Measurements from ENCODE around the gene KRT78. TPM values are rescaled to one million over a fixed set of nuclear protein-coding genes. Genes with fewer than 3 reads are reported as not detected.

The KRT78 gene
- total RNA-seq, 2 experiments from 2014 or later, result not detected

DNA sequence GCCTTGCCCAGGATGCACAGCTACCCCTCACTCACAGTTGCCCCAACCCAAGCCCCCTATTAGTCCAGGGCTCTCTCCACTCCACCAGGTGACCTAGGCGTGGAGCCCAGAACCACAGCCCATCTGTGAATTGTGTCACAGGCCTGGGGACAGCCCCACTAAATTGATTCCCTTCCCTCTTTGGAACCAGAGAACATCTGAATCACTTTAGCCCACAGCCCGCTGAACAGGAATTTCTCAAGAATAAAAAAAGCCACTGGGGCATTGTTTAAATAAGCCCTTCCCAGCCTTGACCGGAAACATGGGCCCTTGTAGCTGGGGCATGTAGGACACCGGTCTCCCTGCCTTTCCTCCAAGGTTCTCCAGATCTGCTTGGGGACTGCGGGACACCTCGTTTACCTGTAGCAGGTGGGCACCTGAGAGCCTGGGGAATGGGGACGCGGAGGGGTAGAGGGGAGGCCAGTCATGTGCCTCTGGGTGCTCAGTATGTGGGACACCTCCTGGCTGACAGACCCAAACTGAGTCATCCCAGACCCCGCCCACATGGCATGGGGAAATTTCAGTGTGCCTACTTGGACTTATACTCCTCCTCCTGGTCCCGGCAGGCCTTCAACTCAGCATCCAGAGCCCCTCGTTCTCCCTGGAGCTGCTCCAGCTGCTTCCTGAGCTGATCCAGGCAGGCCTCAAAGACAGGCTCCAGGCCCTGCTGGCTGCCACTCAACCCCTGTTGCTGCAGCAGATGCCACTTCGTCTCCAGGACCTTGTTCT is 1.3 kb downstream of the KRT78 start:
- Mint-ChIP-seq H3K27ac (no peak overlapping the region), H3K9me3 (no peaks in the 10 kb centered on the region)
- CTCF ChIA-PET, result interaction anchor here (0.7 kb wide), 1 partner anchor 264 kb away, joined by 3 read pairs; no protein-coding TSS in a partner anchor

DNA sequence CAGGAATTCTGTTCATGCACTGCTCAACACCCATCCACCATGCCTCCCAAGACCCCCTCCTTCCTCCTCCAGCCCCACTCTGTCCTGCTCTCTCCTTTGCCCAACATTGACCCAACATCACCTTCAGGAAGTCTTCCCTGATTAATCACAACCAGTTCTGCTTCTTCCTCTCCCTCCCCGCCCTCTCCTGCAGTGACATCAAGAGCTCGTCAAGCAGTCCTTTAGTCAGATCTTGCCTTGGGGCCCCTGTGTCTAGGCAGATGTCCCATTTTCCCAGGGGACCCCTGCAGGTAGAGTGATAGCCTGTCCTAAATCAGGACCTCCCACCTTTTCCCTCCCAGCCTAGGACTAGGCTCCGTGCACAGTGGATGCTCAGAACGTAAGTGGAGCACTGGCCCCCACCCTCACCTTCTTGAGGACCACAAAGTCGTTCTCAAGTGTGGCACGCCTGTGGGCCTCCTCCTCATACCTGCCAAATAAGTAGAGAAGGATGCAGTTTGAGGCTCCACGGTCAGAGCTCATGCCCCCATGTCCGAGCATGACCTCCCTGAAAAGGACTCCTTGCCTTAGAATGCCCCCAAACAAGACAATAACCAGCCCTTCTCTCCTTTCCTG is 2.3 kb downstream of the KRT78 start:
- no peaks in the 10 kb centered on the region for H3K9me3 Mint-ChIP-seq
- DNase-seq, result no peak
- no peak overlapping the region for H3K4me3 Mint-ChIP-seq
- no peak overlapping the region for H3K27ac Mint-ChIP-seq
- H3K36me3 Mint-ChIP-seq (ENCODE audit: low read depth), result no peaks in the 10 kb centered on the region
- intact Hi-C loops (cut with micrococcal nuclease), result no loop called here
- no peaks in the 10 kb centered on the region for H3K27me3 Mint-ChIP-seq (ENCODE audit: low read depth)
- CTCF ChIA-PET, result no interaction called here
- no peaks in the 10 kb centered on the region for H3K4me1 Mint-ChIP-seq (ENCODE audit: low read depth)

More for the DNA sequence above, 1.3 kb downstream of the KRT78 start:
- no peak overlapping the region for H3K4me3 Mint-ChIP-seq
- no peaks in the 10 kb centered on the region for H3K4me1 Mint-ChIP-seq (ENCODE audit: low read depth)
- H3K27me3 Mint-ChIP-seq (ENCODE audit: low read depth), result no peaks in the 10 kb centered on the region
- DNase-seq, result no peak
- no peaks in the 10 kb centered on the region for H3K36me3 Mint-ChIP-seq (ENCODE audit: low read depth)
- intact Hi-C loops (cut with micrococcal nuclease), result no loop called here

DNA sequence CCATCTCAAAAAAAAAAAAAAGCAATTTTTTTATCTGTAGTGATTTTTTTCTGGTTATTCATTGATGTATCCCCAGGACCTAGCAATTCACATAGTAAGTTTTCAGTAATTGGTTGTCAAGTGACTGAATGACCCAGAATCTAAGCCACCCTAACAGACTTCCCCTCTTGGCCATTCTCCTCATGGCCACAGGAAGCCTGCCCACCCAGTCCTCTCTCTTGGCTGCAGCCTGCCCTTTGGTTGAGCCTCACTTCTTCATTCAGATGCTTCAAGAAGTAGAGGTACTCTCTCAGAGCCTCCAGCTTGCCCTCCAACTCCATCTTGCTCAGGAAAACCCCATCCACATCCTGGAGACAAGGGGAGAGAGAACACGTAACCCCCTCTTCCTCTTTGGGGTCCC is 2.8 kb downstream of the KRT78 start:
- H3K27me3 Mint-ChIP-seq (ENCODE audit: low read depth), result no peaks in the 10 kb centered on the region
- no peaks in the 10 kb centered on the region for H3K36me3 Mint-ChIP-seq (ENCODE audit: low read depth)
- no peak overlapping the region for H3K4me3 Mint-ChIP-seq
- intact Hi-C loops (cut with micrococcal nuclease), result no loop called here
- DNase-seq, result no peak
- CTCF ChIA-PET, result no interaction called here
- no peaks in the 10 kb centered on the region for H3K4me1 Mint-ChIP-seq (ENCODE audit: low read depth)
- no peaks in the 10 kb centered on the region for H3K9me3 Mint-ChIP-seq
- no peak overlapping the region for H3K27ac Mint-ChIP-seq

GRCh38 chr12:52844386-52844785 is 4.4 kb downstream of the KRT78 start:
- Mint-ChIP-seq H3K27me3 (ENCODE audit: low read depth) (no peaks in the 10 kb centered on the region), H3K9me3 (no peaks in the 10 kb centered on the region), H3K36me3 (ENCODE audit: low read depth) (no peaks in the 10 kb centered on the region), H3K27ac (no peak overlapping the region), H3K4me1 (ENCODE audit: low read depth) (no peaks in the 10 kb centered on the region), H3K4me3 (no peak overlapping the region)
- no peak for DNase-seq
- CTCF ChIA-PET, result interaction anchor here (0.8 to 1.2 kb wide), 2 partner anchors 35 to 122 kb away, joined by 3 read pairs; no protein-coding TSS in a partner anchor
- intact Hi-C loops (cut with micrococcal nuclease), result no loop called here

- intact Hi-C loops (cut with micrococcal nuclease), result no loop called here
- no peak overlapping the region for H3K27ac Mint-ChIP-seq
- no peaks in the 10 kb centered on the region for H3K27me3 Mint-ChIP-seq (ENCODE audit: low read depth)
- DNase-seq, result no peak
- no peak overlapping the region for H3K4me3 Mint-ChIP-seq
- H3K4me1 Mint-ChIP-seq (ENCODE audit: low read depth), result peaks cover 22% of the 10 kb centered on the region
- CTCF ChIA-PET, result interaction anchor here (0.5 to 1.2 kb wide), 3 partner anchors 31 to 467 kb away, joined by 3 to 4 read pairs (median 4); no protein-coding TSS in a partner anchor
- no peaks in the 10 kb centered on the region for H3K36me3 Mint-ChIP-seq (ENCODE audit: low read depth)
- H3K9me3 Mint-ChIP-seq, result no peaks in the 10 kb centered on the region
These were observed 9.2 kb downstream of the KRT78 start for GRCh38 chr12:52839436-52840105.

- Mint-ChIP-seq H3K36me3 (ENCODE audit: low read depth) (no peaks in the 10 kb centered on the region), H3K4me1 (ENCODE audit: low read depth) (peaks cover 22% of the 10 kb centered on the region), H3K27ac (no peak overlapping the region), H3K9me3 (no peaks in the 10 kb centered on the region), H3K27me3 (ENCODE audit: low read depth) (no peaks in the 10 kb centered on the region), H3K4me3 (no peak overlapping the region)
- intact Hi-C loops (cut with micrococcal nuclease), result no loop called here
- DNase-seq, result no peak
- CTCF ChIA-PET, result interaction anchor here (1.0 to 1.2 kb wide), 2 partner anchors 41 to 466 kb away, joined by 4 read pairs; no protein-coding TSS in a partner anchor
These were observed 10.0 kb downstream of the KRT78 start for GRCh38 chr12:52838609-52839435.

DNA sequence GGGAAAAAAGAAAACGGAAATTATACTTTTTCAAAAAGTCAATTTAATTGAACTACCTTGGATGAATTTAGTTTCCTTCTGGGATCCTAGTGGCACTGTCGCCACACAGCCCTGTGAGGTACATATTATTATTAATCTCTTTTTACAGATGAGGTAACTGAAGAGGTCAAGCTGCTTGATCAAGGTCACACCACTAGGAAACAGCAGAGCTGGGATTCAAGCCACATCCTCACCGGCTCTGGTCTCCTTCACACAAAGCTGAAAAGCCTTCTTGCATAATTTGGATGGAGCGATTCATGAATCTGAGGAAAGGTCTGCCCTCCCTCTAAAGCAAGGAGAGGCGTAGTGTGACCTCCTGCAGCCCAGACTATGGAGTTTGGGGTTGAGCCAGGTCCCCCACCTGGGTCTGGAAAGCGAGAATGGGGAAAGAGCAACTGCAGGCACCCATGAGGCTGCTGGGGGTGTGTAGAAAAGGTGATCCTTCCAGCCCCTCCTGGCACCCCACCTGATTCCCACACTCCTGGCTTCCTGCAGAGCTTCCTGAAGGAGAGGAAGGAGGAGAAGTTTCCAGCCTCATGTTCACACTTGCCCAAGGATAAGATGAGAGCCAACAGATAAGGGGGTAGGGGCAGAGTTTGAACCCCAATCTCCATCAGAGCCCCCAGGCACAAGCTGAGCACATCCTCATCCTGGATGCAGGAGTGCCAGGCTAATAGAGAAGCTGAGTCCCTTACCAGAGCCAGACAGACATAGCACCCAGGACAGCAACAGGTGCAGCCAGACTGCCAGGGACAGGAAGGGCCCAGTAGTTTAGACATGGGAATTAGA is 10.8 kb downstream of the KRT78 start:
- Mint-ChIP-seq H3K9me3 (no peaks in the 10 kb centered on the region), H3K27me3 (ENCODE audit: low read depth) (no peaks in the 10 kb centered on the region), H3K27ac (no peak overlapping the region), H3K4me3 (no peak overlapping the region), H3K36me3 (ENCODE audit: low read depth) (no peaks in the 10 kb centered on the region), H3K4me1 (ENCODE audit: low read depth) (peaks cover 22% of the 10 kb centered on the region)
- DNase-seq, result no peak
- CTCF ChIA-PET, result interaction anchor here (1.0 to 1.2 kb wide), 2 partner anchors 42 to 466 kb away, joined by 4 read pairs; no protein-coding TSS in a partner anchor
- intact Hi-C loops (cut with micrococcal nuclease), result no loop called here

- H3K9me3 Mint-ChIP-seq, result no peaks in the 10 kb centered on the region
- H3K4me1 Mint-ChIP-seq (ENCODE audit: low read depth), result peaks cover 22% of the 10 kb centered on the region
- no peak overlapping the region for H3K4me3 Mint-ChIP-seq
- no peak overlapping the region for H3K27ac Mint-ChIP-seq
- intact Hi-C loops (cut with micrococcal nuclease), result no loop called here
- no peaks in the 10 kb centered on the region for H3K36me3 Mint-ChIP-seq (ENCODE audit: low read depth)
- peak; percentile 10 for DNase-seq
- H3K27me3 Mint-ChIP-seq (ENCODE audit: low read depth), result no peaks in the 10 kb centered on the region
- CTCF ChIA-PET, result no interaction called here
These were observed 11.4 kb downstream of the KRT78 start for GRCh38 chr12:52837413-52837741.

DNA sequence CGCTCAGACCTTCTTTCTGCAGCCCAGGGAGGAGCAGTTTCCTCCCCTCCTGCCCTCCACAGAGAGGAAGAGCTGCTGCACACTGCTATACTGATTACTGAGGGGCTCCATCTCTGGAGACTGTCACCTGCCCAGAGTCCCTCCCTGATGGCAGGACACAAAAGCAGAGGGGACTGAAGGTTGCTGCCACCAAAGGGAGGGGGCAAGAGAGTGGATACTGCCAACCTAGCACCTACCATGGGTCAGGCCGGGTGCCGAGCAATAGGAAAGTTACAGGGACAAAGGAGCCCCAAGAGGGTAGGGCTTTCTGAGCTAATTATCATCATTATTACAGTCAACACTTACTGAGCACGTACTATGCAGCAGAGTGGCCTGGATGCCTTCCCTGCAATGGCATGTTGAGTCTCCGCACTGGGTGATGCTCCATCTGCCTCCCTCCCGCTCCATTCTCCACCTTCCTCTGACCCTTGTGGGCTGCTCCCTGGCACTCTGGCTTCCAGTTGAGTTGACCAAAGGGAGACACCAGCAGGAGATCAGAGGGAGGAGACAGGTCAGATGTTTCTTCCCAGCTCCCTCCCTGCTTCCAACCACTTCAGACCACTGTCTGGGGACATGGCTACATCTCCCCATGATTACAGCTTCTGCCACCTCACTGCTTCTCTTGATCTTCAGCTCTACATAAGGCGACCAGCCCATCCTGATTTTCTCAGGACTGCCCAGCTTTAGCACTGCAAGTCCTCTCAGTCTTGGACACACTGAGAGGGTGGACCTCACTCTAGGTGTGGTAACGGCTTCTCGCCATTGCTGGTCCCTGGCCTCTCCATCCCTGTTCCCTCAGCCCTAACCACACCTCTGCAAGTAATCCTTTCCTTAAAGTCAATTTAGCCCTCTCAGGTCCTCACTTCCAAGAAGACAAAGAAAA is 12.0 kb downstream of the KRT78 start:
- Mint-ChIP-seq H3K27ac (no peak overlapping the region), H3K4me3 (no peak overlapping the region), H3K27me3 (ENCODE audit: low read depth) (no peaks in the 10 kb centered on the region), H3K36me3 (ENCODE audit: low read depth) (no peaks in the 10 kb centered on the region), H3K4me1 (ENCODE audit: low read depth) (peaks cover 22% of the 10 kb centered on the region), H3K9me3 (no peaks in the 10 kb centered on the region)
- intact Hi-C loops (cut with micrococcal nuclease), result no loop called here
- DNase-seq, result no peak
- CTCF ChIA-PET, result interaction anchor here (0.8 kb wide), 1 partner anchor 34 kb away, joined by 3 read pairs; no protein-coding TSS in a partner anchor

DNA sequence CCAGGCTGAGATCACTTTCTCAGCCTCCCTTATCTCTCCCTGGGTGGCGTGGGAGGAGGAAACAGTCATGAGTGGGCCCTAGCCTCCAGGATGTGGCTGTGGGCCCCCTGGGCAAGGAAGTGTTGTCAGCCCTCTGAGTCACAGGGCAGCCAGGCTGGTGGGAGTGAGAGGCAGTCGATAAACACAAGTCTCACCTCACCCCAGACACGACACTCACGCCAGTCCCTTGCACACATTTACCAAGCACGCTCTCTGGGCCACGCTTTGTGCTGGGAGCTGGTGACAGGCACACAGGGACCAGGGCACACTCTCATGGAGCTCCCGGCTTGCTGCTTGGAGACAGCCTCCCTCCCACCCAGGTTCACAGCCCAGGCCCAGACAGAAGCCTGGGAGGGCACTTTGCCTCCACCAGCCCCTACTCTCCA is 12.7 kb downstream of the KRT78 start:
- Mint-ChIP-seq H3K9me3 (no peaks in the 10 kb centered on the region), H3K27ac (no peak overlapping the region), H3K27me3 (ENCODE audit: low read depth) (no peaks in the 10 kb centered on the region), H3K4me1 (ENCODE audit: low read depth) (peaks cover 22% of the 10 kb centered on the region), H3K4me3 (no peak overlapping the region), H3K36me3 (ENCODE audit: low read depth) (no peaks in the 10 kb centered on the region)
- DNase-seq, result peak; percentile 64
- CTCF ChIA-PET, result no interaction called here
- intact Hi-C loops (cut with micrococcal nuclease), result no loop called here

Data from activated naive CD4-positive, alpha-beta T cell treated with anti-CD3 and anti-CD28 coated beads for 36 hours (primary cell).